Thymus (tissue), 11 donors: ENCODE results near the gene AP2M1. TPM values are rescaled to one million over a fixed set of nuclear protein-coding genes. Genes with fewer than 3 reads are reported as not detected.

Experiments used
- DNase-seq, 9 donors: peaks; one replicate each; pipeline ENCODE4 v3.0.0-alpha.2; 2013; ENCODE audit warnings: low spot score in 9 of 9, low read depth in 6 of 9, missing footprints in 1 of 9
- H3K27ac ChIP-seq, 2 donors: one replicate each; pipeline ENCODE4 v1.5.1; 2013; ENCODE audit warnings: control low read depth in 1 of 2, low read depth in 1 of 2, low read length in 1 of 2, mild to moderate bottlenecking in 1 of 2, moderate library complexity in 1 of 2
- H3K27me3 ChIP-seq, 2 donors: one replicate each; pipeline ENCODE4 v1.5.1; 2013; ENCODE audit warnings: low read length in 1 of 2; ENCODE audit not compliant: control insufficient read depth in 2 of 2, insufficient read depth in 1 of 2
- H3K36me3 ChIP-seq, 2 donors: one replicate each; pipeline ENCODE4 v1.5.1; 2013; ENCODE audit warnings: low read length in 1 of 2, mild to moderate bottlenecking in 1 of 2, moderate library complexity in 1 of 2; ENCODE audit not compliant: control insufficient read depth in 2 of 2, insufficient read depth in 2 of 2
- H3K4me1 ChIP-seq, 2 donors: one replicate each; pipeline ENCODE4 v1.5.1; 2013; ENCODE audit warnings: low read length in 2 of 2; ENCODE audit not compliant: control insufficient read depth in 2 of 2, insufficient read depth in 2 of 2
- H3K4me3 ChIP-seq, 2 donors: one replicate each; pipeline ENCODE4 v1.5.1; 2013; ENCODE audit warnings: low read length in 2 of 2, control low read depth in 1 of 2, mild to moderate bottlenecking in 1 of 2
- H3K9me3 ChIP-seq, 2 donors: one replicate each; pipeline ENCODE4 v1.5.1; 2013; ENCODE audit warnings: low read length in 1 of 2, mild to moderate bottlenecking in 1 of 2; ENCODE audit not compliant: control insufficient read depth in 2 of 2, insufficient read depth in 1 of 2
- WGBS: extraction: QIAGEN DNeasy Blood & Tissue Kit; methylation state at CpG from one replicate; pipeline ENCODE4 v1.1.7; 2013; 5-methylcytosine and 5-hydroxymethylcytosine counted together
- polyA plus RNA-seq: library from polyadenylated mRNA; stranded (reverse); fragments of 200-250 nt; gene quantifications from one replicate; pipeline ENCODE4 v1.2.3, GENCODE V29; 2013
- total RNA-seq: library from RNA; stranded (reverse); fragments of 120-200 nt; gene quantifications from one replicate; pipeline ENCODE4 v1.2.4, GENCODE V29; 2013
- donor health status: healthy.

The AP2M1 gene
- total and polyA plus RNA-seq, 2 donors: 138 to 165 TPM

GRCh38 chr3:184192889-184193288 is 18.2 kb downstream of the AP2M1 start:
- H3K27ac ChIP-seq: no peak overlapping the region
- H3K36me3 ChIP-seq: peaks cover 65 to 69% of the 10 kb centered on the region in 2 donors
- 98% methylated on average over 10 of the region's 10 CpGs for WGBS
- H3K4me1 ChIP-seq: no peaks in the 10 kb centered on the region
- no peak for DNase-seq
- H3K27me3 ChIP-seq: no peaks in the 10 kb centered on the region
- H3K4me3 ChIP-seq: no peak overlapping the region
- H3K9me3 ChIP-seq: no peaks in the 10 kb centered on the region

- DNase-seq: no peak
- Histone ChIP-seq H3K9me3 (no peaks in the 10 kb centered on the region), H3K4me1 (no peaks in the 10 kb centered on the region), H3K27ac (no peak overlapping the region), H3K4me3 (no peak overlapping the region), H3K27me3 (no peaks in the 10 kb centered on the region), H3K36me3 (peaks cover 54 to 60% of the 10 kb centered on the region in 2 donors)
- WGBS: 97% methylated on average over 9 of the region's 9 CpGs
Observed at GRCh38 chr3:184193991-184194539, 19.4 kb downstream of the AP2M1 start.

- Histone ChIP-seq H3K4me1 (no peaks in the 10 kb centered on the region), H3K27ac (no peak overlapping the region), H3K9me3 (no peaks in the 10 kb centered on the region), H3K36me3 (peaks cover 36 to 37% of the 10 kb centered on the region in 2 donors), H3K27me3 (no peaks in the 10 kb centered on the region), H3K4me3 (no peak overlapping the region)
- DNase-seq: no peak
- WGBS: 97% methylated on average over 6 of the region's 6 CpGs
Observed at GRCh38 chr3:184196536-184196935, 21.9 kb downstream of the AP2M1 start.

GRCh38 chr3:184198509-184198908 is 23.9 kb downstream of the AP2M1 start:
- H3K4me3 ChIP-seq: no peak overlapping the region
- DNase-seq: no peak
- no peaks in the 10 kb centered on the region for H3K4me1 ChIP-seq
- WGBS: 95% methylated on average over 9 of the region's 9 CpGs
- H3K27ac ChIP-seq: no peak overlapping the region
- peaks cover 22 to 23% of the 10 kb centered on the region in 2 donors for H3K36me3 ChIP-seq
- H3K27me3 ChIP-seq: peaks cover 0 to 2% of the 10 kb centered on the region in 2 donors
- H3K9me3 ChIP-seq: no peaks in the 10 kb centered on the region

- H3K27ac ChIP-seq: no peak overlapping the region
- no peaks in the 10 kb centered on the region for H3K9me3 ChIP-seq
- no peak for DNase-seq
- no peak overlapping the region for H3K4me3 ChIP-seq
- H3K36me3 ChIP-seq: peaks cover 3 to 5% of the 10 kb centered on the region in 2 donors
- no peaks in the 10 kb centered on the region for H3K4me1 ChIP-seq
- peaks cover 0 to 3% of the 10 kb centered on the region in 2 donors for H3K27me3 ChIP-seq
Observed at GRCh38 chr3:184200825-184201224, 26.2 kb downstream of the AP2M1 start.

- 91% methylated on average over 8 of the region's 8 CpGs for WGBS
- peaks cover 0 to 12% of the 10 kb centered on the region in 2 donors for H3K27me3 ChIP-seq
- no peak for DNase-seq
Observed at GRCh38 chr3:184203526-184203925, 28.9 kb downstream of the AP2M1 start.

GRCh38 chr3:184209146-184209923 is 34.7 kb downstream of the AP2M1 start:
- no peak for DNase-seq
- no peaks in the 10 kb centered on the region for H3K4me1 ChIP-seq
- H3K36me3 ChIP-seq: no peaks in the 10 kb centered on the region
- H3K27ac ChIP-seq: no peak overlapping the region
- no peaks in the 10 kb centered on the region for H3K9me3 ChIP-seq
- peaks cover 0 to 13% of the 10 kb centered on the region in 2 donors for H3K27me3 ChIP-seq
- WGBS: 85% methylated on average over 11 of the region's 11 CpGs
- H3K4me3 ChIP-seq: no peak overlapping the region

More at GRCh38 chr3:184203526-184203925, 28.9 kb downstream of the AP2M1 start:
- Histone ChIP-seq H3K36me3 (no peaks in the 10 kb centered on the region), H3K27ac (no peak overlapping the region), H3K4me3 (no peak overlapping the region), H3K9me3 (no peaks in the 10 kb centered on the region), H3K4me1 (no peaks in the 10 kb centered on the region)

- no peak overlapping the region for H3K4me3 ChIP-seq
- no peaks in the 10 kb centered on the region for H3K4me1 ChIP-seq
- no peaks in the 10 kb centered on the region for H3K9me3 ChIP-seq
- H3K36me3 ChIP-seq: no peaks in the 10 kb centered on the region
- peaks cover 0 to 13% of the 10 kb centered on the region in 2 donors for H3K27me3 ChIP-seq
- 92% methylated on average over 5 of the region's 5 CpGs for WGBS
- DNase-seq: no peak
- H3K27ac ChIP-seq: no peak overlapping the region
Observed at GRCh38 chr3:184211297-184211696, 36.6 kb downstream of the AP2M1 start.

GRCh38 chr3:184211718-184212117 is 37.1 kb downstream of the AP2M1 start:
- Histone ChIP-seq H3K4me3 (no peak overlapping the region), H3K36me3 (no peaks in the 10 kb centered on the region), H3K9me3 (no peaks in the 10 kb centered on the region), H3K27ac (no peak overlapping the region), H3K27me3 (peaks cover 0 to 10% of the 10 kb centered on the region in 2 donors), H3K4me1 (no peaks in the 10 kb centered on the region)
- no peak for DNase-seq
- WGBS: 88% methylated on average over 5 of the region's 5 CpGs
